Mesendoderm (in vitro differentiated cells): ENCODE results near the gene IGSF9B.

Source experiments
- DNase-seq: peaks from one replicate; pipeline ENCODE4 v3.0.0; 2013
- H2AK5ac ChIP-seq: 2 replicates; pipeline ENCODE4 v1.6.1; 2013; ENCODE audit warnings: low read length, inconsistent platforms
- H2BK120ac ChIP-seq: 2 replicates; pipeline ENCODE4 v1.6.1; 2013; ENCODE audit warnings: low read depth, mild to moderate bottlenecking, low read length, moderate library complexity, mixed read lengths
- H2BK15ac ChIP-seq: replicated peaks from 2 replicates; pipeline ENCODE4 v1.6.1; 2013; ENCODE audit warnings: low read depth, mild to moderate bottlenecking, moderate library complexity
- H2BK5ac ChIP-seq: 2 replicates; pipeline ENCODE4 v1.6.1; 2013; ENCODE audit warnings: low read length, inconsistent platforms
- H3K18ac ChIP-seq: 2 replicates; pipeline ENCODE4 v1.6.1; 2013; ENCODE audit warnings: mild to moderate bottlenecking, low read length, mixed read lengths
- H3K23ac ChIP-seq: one replicate; pipeline ENCODE4 v1.6.1; 2013; ENCODE audit warnings: low read length
- H3K27ac ChIP-seq: 2 replicates; pipeline ENCODE4 v1.5.1; 2013; ENCODE audit warnings: low read depth, mild to moderate bottlenecking, inconsistent platforms, low read length, moderate library complexity
- H3K27me3 ChIP-seq: 2 replicates; pipeline ENCODE4 v1.6.1; 2013; ENCODE audit warnings: low read length, control low read depth, mild to moderate bottlenecking, inconsistent platforms; ENCODE audit not compliant: insufficient read depth, poor library complexity
- H3K36me3 ChIP-seq: 2 replicates; pipeline ENCODE4 v1.6.1; 2013; ENCODE audit warnings: low read length, inconsistent platforms; ENCODE audit not compliant: control insufficient read depth, insufficient read depth
- H3K4ac ChIP-seq: one replicate; pipeline ENCODE4 v1.6.1; 2013; ENCODE audit warnings: low read depth, mild to moderate bottlenecking, low read length, moderate library complexity
- H3K4me1 ChIP-seq: 2 replicates; pipeline ENCODE4 v1.6.1; 2013; ENCODE audit warnings: low read depth, low read length, inconsistent platforms; ENCODE audit not compliant: control insufficient read depth
- H3K4me2 ChIP-seq: 2 replicates; pipeline ENCODE4 v1.6.1; 2013; ENCODE audit warnings: low read length
- H3K4me3 ChIP-seq: 2 replicates; pipeline ENCODE4 v1.5.1; 2013; ENCODE audit warnings: mild to moderate bottlenecking, low read length
- H3K56ac ChIP-seq: one replicate; pipeline ENCODE4 v1.6.1; 2013; ENCODE audit warnings: low read length
- H3K79me1 ChIP-seq: 2 replicates; pipeline ENCODE4 v1.6.1; 2013; ENCODE audit warnings: low read length, inconsistent platforms
- H3K79me2 ChIP-seq: 2 replicates; pipeline ENCODE4 v1.6.1; 2013; ENCODE audit warnings: mild to moderate bottlenecking, low read length; ENCODE audit not compliant: control insufficient read depth, insufficient read depth
- H3K9ac ChIP-seq: 2 replicates; pipeline ENCODE4 v1.6.1; 2013; ENCODE audit warnings: low read length, inconsistent platforms
- H4K5ac ChIP-seq: one replicate; pipeline ENCODE4 v1.6.1; 2013; ENCODE audit warnings: low read length
- H4K8ac ChIP-seq: one replicate; pipeline ENCODE4 v1.6.1; 2013; ENCODE audit warnings: low read depth, mild to moderate bottlenecking, control low read depth, low read length, moderate library complexity
- WGBS: extraction: QIAGEN DNeasy Blood & Tissue Kit; methylation state at CpG from one replicate; pipeline ENCODE4 v1.1.7; 2013; ENCODE audit warnings: low lambda C conversion rate, missing lambda C conversion rate; ENCODE audit not compliant: insufficient coverage; ENCODE audit errors: extremely low coverage; 5-methylcytosine and 5-hydroxymethylcytosine counted together

IGSF9B gene

DNA sequence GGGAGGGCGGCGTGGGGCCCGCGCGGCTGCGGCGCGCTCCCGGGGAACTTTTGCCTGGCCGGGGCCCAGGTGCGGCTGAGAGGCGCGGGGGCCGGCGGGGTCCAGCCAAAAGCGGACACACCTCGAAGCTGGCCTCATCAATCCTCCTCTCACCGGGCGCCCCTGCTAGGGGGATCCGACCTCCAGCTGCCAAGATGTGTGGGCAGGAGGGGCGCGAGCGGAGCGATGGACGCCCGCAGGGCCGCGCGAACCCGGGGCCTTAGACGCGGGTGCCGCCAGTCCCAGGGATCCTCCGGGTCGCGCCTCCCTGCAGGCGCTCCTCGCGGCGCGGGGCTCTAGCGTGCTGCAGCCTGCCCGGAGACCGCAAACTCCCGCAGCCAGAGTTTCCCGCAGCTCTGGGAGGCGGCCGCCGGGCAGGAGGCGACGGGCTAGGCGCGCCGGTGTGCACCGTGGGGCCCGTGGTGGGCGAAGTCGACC lies 785 bp downstream of the IGSF9B start:
- Histone ChIP-seq H4K5ac (no peak overlapping the region), H2AK5ac (no peak overlapping the region), H2BK120ac (no peak overlapping the region), H3K4me1 (peaks cover 13% of the 10 kb centered on the region), H4K8ac (no peak overlapping the region), H3K23ac (no peak overlapping the region), H3K56ac (peak overlapping the region; percentile 45), H3K27ac (no peak overlapping the region), H3K4ac (no peak overlapping the region), H3K36me3 (no peaks in the 10 kb centered on the region), H3K4me2 (peak overlapping the region; percentile 60), H3K18ac (no peak overlapping the region), H3K9ac (peak overlapping the region; percentile 55), H3K79me1 (peaks cover 3% of the 10 kb centered on the region), H3K79me2 (peaks cover 7% of the 10 kb centered on the region), H2BK15ac (no peak overlapping the region), H3K4me3 (peak overlapping the region; percentile 26), H3K27me3 (peaks cover 9% of the 10 kb centered on the region), H2BK5ac (no peak overlapping the region)
- no CpG with 5 or more reads among the region's 58 CpGs for WGBS
- DNase-seq: no peak

DNA sequence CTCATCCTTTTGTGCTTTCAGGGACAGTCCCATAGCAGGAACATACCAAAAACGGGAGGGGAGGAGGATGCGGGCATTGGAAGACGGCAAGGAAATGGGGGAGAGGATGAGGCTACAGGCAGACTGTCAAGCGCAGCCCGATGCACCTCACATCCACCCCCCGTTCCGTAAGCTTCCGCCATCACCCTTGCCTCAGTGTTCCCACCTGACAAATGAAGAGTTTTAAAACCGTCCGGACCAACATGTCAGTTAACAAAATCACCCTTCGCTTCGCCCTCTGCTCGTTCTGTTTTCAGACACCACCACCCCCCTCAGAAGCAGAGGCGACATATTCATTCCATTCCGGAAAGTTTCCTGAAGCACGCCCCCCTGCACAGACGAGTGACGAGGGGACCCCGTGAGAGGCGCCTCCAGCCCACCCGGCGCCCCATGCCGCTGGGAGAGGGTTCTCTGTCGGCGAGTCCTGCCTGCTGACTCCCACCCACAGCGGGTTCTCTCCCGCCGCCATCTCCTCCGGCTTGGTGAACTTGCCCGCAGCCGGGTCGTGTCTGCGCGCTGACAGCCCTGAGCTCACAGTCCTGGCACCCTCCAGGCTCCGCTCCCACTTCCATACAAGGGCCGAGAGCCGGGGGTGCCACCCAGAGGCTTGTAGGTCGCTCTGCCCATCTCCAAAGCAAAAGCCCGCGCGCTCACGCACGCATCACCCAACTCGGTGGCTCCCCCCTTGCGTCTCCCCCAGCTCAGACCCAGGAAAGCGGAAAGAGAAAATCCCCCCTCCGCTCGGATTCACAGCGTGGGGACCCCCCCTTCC lies 1.5 kb downstream of the IGSF9B start:
- Histone ChIP-seq H3K4me1 (peaks cover 15% of the 10 kb centered on the region), H4K8ac (no peak overlapping the region), H2BK15ac (no peak overlapping the region), H3K36me3 (no peaks in the 10 kb centered on the region), H4K5ac (no peak overlapping the region), H3K79me2 (peaks cover 8% of the 10 kb centered on the region), H3K4me3 (no peak overlapping the region), H2AK5ac (no peak overlapping the region), H2BK5ac (no peak overlapping the region), H3K18ac (no peak overlapping the region), H3K27ac (no peak overlapping the region), H3K9ac (peak overlapping the region; percentile 45), H3K56ac (peak overlapping the region; percentile 43), H3K4me2 (peak overlapping the region; percentile 62), H3K27me3 (peaks cover 9% of the 10 kb centered on the region), H3K23ac (no peak overlapping the region), H3K79me1 (peaks cover 3% of the 10 kb centered on the region), H2BK120ac (no peak overlapping the region), H3K4ac (no peak overlapping the region)
- no CpG with 5 or more reads among the region's 49 CpGs for WGBS
- DNase-seq: peak; percentile 28

- H3K36me3 ChIP-seq: no peaks in the 10 kb centered on the region
- no peak overlapping the region for H3K27ac ChIP-seq
- H2BK120ac ChIP-seq: no peak overlapping the region
- DNase-seq: no peak
- H3K18ac ChIP-seq: no peak overlapping the region
- H4K8ac ChIP-seq: no peak overlapping the region
- H2BK15ac ChIP-seq: no peak overlapping the region
- H3K4ac ChIP-seq: no peak overlapping the region
- no peak overlapping the region for H3K4me3 ChIP-seq
- no peak overlapping the region for H3K23ac ChIP-seq
- H3K9ac ChIP-seq: no peak overlapping the region
- no peak overlapping the region for H2AK5ac ChIP-seq
- WGBS: no CpG with 5 or more reads among the region's 8 CpGs
- H3K27me3 ChIP-seq: peaks cover 9% of the 10 kb centered on the region
- no peak overlapping the region for H3K4me2 ChIP-seq
- H3K4me1 ChIP-seq: peaks cover 16% of the 10 kb centered on the region
- peaks cover 12% of the 10 kb centered on the region for H3K79me2 ChIP-seq
- H4K5ac ChIP-seq: no peak overlapping the region
- no peak overlapping the region for H3K56ac ChIP-seq
- no peak overlapping the region for H2BK5ac ChIP-seq
- H3K79me1 ChIP-seq: peaks cover 5% of the 10 kb centered on the region
Observed at GRCh38 chr11:133953999-133954398, 2.8 kb downstream of the IGSF9B start.

- peaks cover 9% of the 10 kb centered on the region for H3K27me3 ChIP-seq
Observed at GRCh38 chr11:133953547-133953946, 3.2 kb downstream of the IGSF9B start.

DNA sequence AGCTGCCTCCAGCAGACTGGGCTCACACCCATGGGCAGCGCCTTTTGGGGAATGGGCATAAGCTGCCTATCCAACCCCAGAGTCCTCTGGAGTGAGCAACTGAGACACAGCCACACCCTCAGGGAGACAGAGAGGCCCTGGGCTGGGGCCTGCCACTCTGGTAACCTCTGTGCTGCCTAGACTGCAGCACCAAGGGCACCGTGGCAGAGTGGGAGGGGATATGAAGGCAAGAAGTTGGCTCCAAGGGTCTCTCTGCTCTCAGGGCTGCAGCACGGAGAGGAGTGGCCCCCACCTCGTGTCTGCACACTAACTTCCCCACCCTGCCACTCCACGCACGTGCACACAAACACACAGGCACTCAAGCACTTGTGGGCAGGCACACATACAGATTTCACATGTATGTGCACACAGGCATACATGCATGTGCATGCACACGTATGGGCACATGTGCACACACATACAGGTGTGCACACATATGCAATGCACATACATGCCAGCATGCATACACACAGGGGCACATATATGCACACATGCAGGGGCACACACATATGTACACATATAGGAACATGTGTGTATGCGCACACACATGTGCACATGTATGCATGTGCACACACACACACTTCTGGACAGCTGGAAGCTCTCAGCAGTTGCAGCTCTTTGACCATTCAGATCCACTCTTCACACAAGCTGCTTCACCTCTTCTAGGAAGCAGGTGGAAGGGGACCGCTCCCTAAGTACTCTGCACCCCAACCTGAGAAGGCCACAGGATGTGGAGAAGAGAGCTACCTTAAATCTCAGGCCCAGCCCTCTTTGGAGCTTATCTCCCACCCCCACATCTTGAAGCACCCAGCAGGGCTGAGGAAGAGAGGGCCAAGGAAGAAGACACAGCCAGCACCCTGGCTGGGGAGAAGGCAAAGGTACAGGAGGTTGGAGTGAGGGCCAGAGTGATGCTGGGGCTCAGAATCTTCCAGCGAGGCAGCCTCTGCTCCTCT lies 4.3 kb downstream of the IGSF9B start:
- H3K27ac ChIP-seq: no peak overlapping the region
- H3K79me2 ChIP-seq: peaks cover 12% of the 10 kb centered on the region
- H3K4me2 ChIP-seq: no peak overlapping the region
- no peaks in the 10 kb centered on the region for H3K36me3 ChIP-seq
- H3K4me1 ChIP-seq: peaks cover 24% of the 10 kb centered on the region
- DNase-seq: no peak
- no CpG with 5 or more reads among the region's 10 CpGs for WGBS
- no peak overlapping the region for H2BK120ac ChIP-seq
- H3K79me1 ChIP-seq: peaks cover 5% of the 10 kb centered on the region
- H3K9ac ChIP-seq: peak overlapping the region; percentile 70
- H3K18ac ChIP-seq: no peak overlapping the region
- peak overlapping the region; percentile 45 for H2AK5ac ChIP-seq
- H3K27me3 ChIP-seq: peaks cover 9% of the 10 kb centered on the region
- no peak overlapping the region for H3K23ac ChIP-seq
- no peak overlapping the region for H4K5ac ChIP-seq
- no peak overlapping the region for H4K8ac ChIP-seq
- peak overlapping the region; percentile 89 for H3K56ac ChIP-seq
- no peak overlapping the region for H3K4me3 ChIP-seq
- H2BK5ac ChIP-seq: no peak overlapping the region
- H3K4ac ChIP-seq: no peak overlapping the region
- no peak overlapping the region for H2BK15ac ChIP-seq

More at GRCh38 chr11:133953547-133953946, 3.2 kb downstream of the IGSF9B start:
- no peak overlapping the region for H3K4me3 ChIP-seq
- no peaks in the 10 kb centered on the region for H3K36me3 ChIP-seq
- no peak overlapping the region for H4K5ac ChIP-seq
- H3K4ac ChIP-seq: no peak overlapping the region
- no peak overlapping the region for H2BK120ac ChIP-seq
- no peak for DNase-seq
- WGBS: no CpG with 5 or more reads among the region's 5 CpGs
- no peak overlapping the region for H3K9ac ChIP-seq
- peaks cover 5% of the 10 kb centered on the region for H3K79me1 ChIP-seq
- H2AK5ac ChIP-seq: no peak overlapping the region
- H4K8ac ChIP-seq: no peak overlapping the region
- H3K18ac ChIP-seq: no peak overlapping the region
- H3K56ac ChIP-seq: no peak overlapping the region
- no peak overlapping the region for H2BK5ac ChIP-seq
- no peak overlapping the region for H3K4me2 ChIP-seq
- H3K79me2 ChIP-seq: peaks cover 12% of the 10 kb centered on the region
- no peak overlapping the region for H3K23ac ChIP-seq
- H2BK15ac ChIP-seq: no peak overlapping the region
- peaks cover 17% of the 10 kb centered on the region for H3K4me1 ChIP-seq
- H3K27ac ChIP-seq: no peak overlapping the region
